Hindlimb muscle (tissue), 1 donor: ENCODE data around the gene TEX54. TPM values are rescaled to one million over a fixed set of nuclear protein-coding genes. Genes with fewer than 3 reads are reported as not detected.
A peak's percentile ranks its signal among the peaks of the same experiment; 100 is the strongest.
"Not testable (repeated sequence)": the region's sequence is repeated elsewhere in the genome, so short reads cannot be mapped to it uniquely, and the experiment has no call there.

ENCODE experiments used
- DNase-seq: peaks from one replicate; pipeline ENCODE4 v3.0.0-alpha.2; 2013
- polyA plus RNA-seq: library from polyadenylated mRNA; unstranded; fragments of 120-200 nt; gene quantifications from one replicate; pipeline ENCODE4 v1.2.1, GENCODE V29; 2013; ENCODE audit not compliant: insufficient read length

The TEX54 gene
- polyA plus RNA-seq = not detected

GRCh38 chr11:62832336-62833234 lies at the start of gene TEX54:
TSS of gene TEX54 (minus strand) at chr11:62832841.
- DNase-seq = no peak

- DNase-seq = no peak
Measured at GRCh38 chr11:62882431-62882749, 49.7 kb upstream of the TEX54 start.

- DNase-seq = peak; percentile 93
Measured at GRCh38 chr11:62881579-62882430, 49.2 kb upstream of the TEX54 start.

GRCh38 chr11:62880803-62881578 lies 48.4 kb upstream of the TEX54 start, which contains the start of gene SLC3A2:
TSS of gene SLC3A2 (plus strand) at chr11:62880896. CDS start at chr11:62881024, 128 bp downstream.
- peak; percentile 91 for DNase-seq

GRCh38 chr11:62880231-62880802 lies 47.7 kb upstream of the TEX54 start:
- DNase-seq = no peak

- DNase-seq = no peak
Measured at GRCh38 chr11:62879235-62879978, 46.8 kb upstream of the TEX54 start.

- no peak for DNase-seq
Measured at GRCh38 chr11:62876712-62877111, 44.1 kb upstream of the TEX54 start.

- no peak for DNase-seq
Measured at GRCh38 chr11:62875698-62876478, 43.2 kb upstream of the TEX54 start.

GRCh38 chr11:62874851-62875250 lies 42.2 kb upstream of the TEX54 start:
- DNase-seq = no peak

- no peak for DNase-seq
Measured at GRCh38 chr11:62865635-62866034, 33.0 kb upstream of the TEX54 start.

GRCh38 chr11:62863687-62864335 lies 31.2 kb upstream of the TEX54 start:
- DNase-seq = no peak

- not testable (repeated sequence) for DNase-seq
Measured at GRCh38 chr11:62861564-62862192, 29.0 kb upstream of the TEX54 start.

- DNase-seq = no peak
Measured at GRCh38 chr11:62860835-62861563, 28.4 kb upstream of the TEX54 start.

- DNase-seq = not testable (repeated sequence)
Measured at GRCh38 chr11:62859281-62859703, 26.7 kb upstream of the TEX54 start.

- DNase-seq = no peak
Measured at GRCh38 chr11:62858201-62858600, 25.6 kb upstream of the TEX54 start.

- no peak for DNase-seq
Measured at GRCh38 chr11:62857541-62857982, 24.9 kb upstream of the TEX54 start.

- no peak for DNase-seq
Measured at GRCh38 chr11:62856333-62856895, 23.8 kb upstream of the TEX54 start.

- peak; percentile 96 for DNase-seq
Measured at GRCh38 chr11:62855571-62856332, 23.1 kb upstream of the TEX54 start.
